DND-41 (cell line): Measurements from ENCODE around the gene CDKN2B-AS1.

ENCODE experiments used
- ATAC-seq: fragments of 200-7000 bp; cut with Tn5 transposase; 3 replicates; pipeline ENCODE4 v1.9.1; 2021; ENCODE audit warnings: low read depth; ENCODE audit not compliant: insufficient read depth
- DNase-seq: peaks from one replicate; pipeline ENCODE4 v3.0.0-alpha.2; 2020
- H2AFZ ChIP-seq: 2 replicates; pipeline ENCODE4 v1.6.0; 2012; ENCODE audit warnings: low read depth, low read length
- H3K27ac ChIP-seq: 2 replicates; pipeline ENCODE4 v1.5.1; 2012; ENCODE audit warnings: low read length, inconsistent platforms
- H3K27me3 ChIP-seq: fragments of 200-600 bp; sonication (generic); 2 replicates; pipeline ENCODE4 v1.6.0; 2012; ENCODE audit warnings: low read length, mild to moderate bottlenecking, inconsistent platforms; ENCODE audit not compliant: insufficient read depth, poor library complexity
- H3K36me3 ChIP-seq: 2 replicates; pipeline ENCODE4 v1.5.1; 2012; ENCODE audit warnings: low read length, inconsistent platforms; ENCODE audit not compliant: insufficient read depth
- H3K4me1 ChIP-seq: 2 replicates; pipeline ENCODE4 v1.5.1; 2012; ENCODE audit warnings: mild to moderate bottlenecking, low read length; ENCODE audit not compliant: insufficient read depth
- H3K4me2 ChIP-seq: 2 replicates; pipeline ENCODE4 v1.6.0; 2012; ENCODE audit warnings: mild to moderate bottlenecking, moderate library complexity, low read length, inconsistent platforms; ENCODE audit not compliant: insufficient read depth
- H3K4me3 ChIP-seq, 2 experiments: fragments of 200-600 bp in 1 of 2; shearing (Covaris generic) in 1 of 2; 2 replicates each; pipeline ENCODE4 v1.5.1; 2012 to 2016; ENCODE audit warnings: inconsistent platforms in 2 of 2, low read length in 2 of 2, mild to moderate bottlenecking in 2 of 2, low read depth in 1 of 2, moderate library complexity in 1 of 2
- H3K79me2 ChIP-seq: 2 replicates; pipeline ENCODE4 v1.6.0; 2012; ENCODE audit warnings: low read length, inconsistent platforms; ENCODE audit not compliant: insufficient read depth
- H3K9ac ChIP-seq: 2 replicates; pipeline ENCODE4 v1.6.0; 2012; ENCODE audit warnings: low read depth, mild to moderate bottlenecking, inconsistent platforms, low read length, moderate library complexity
- H3K9me3 ChIP-seq: 2 replicates; pipeline ENCODE4 v1.5.1; 2012; ENCODE audit warnings: low read length, moderate library complexity, mild to moderate bottlenecking, inconsistent platforms; ENCODE audit not compliant: insufficient read depth, severe bottlenecking
- H4K20me1 ChIP-seq: 2 replicates; pipeline ENCODE4 v1.6.0; 2012; ENCODE audit warnings: low read length; ENCODE audit not compliant: insufficient read depth
- EZH2 ChIP-seq: IDR thresholded peaks from 3 replicates; pipeline ENCODE4 v1.6.1; 2012; ENCODE audit warnings: borderline replicate concordance, low read depth, mild to moderate bottlenecking, moderate library complexity, low read length, inconsistent platforms; ENCODE audit not compliant: severe bottlenecking
- TF ChIP-seq, protein P1 (sequence below): IDR thresholded peaks from 2 replicates; pipeline ENCODE4 v1.5.1; 2012; ENCODE audit warnings: borderline replicate concordance, low read length, moderate library complexity, mild to moderate bottlenecking; ENCODE audit not compliant: poor library complexity, severe bottlenecking; ENCODE audit errors: extremely low read depth

CDKN2B-AS1 gene

DNA sequence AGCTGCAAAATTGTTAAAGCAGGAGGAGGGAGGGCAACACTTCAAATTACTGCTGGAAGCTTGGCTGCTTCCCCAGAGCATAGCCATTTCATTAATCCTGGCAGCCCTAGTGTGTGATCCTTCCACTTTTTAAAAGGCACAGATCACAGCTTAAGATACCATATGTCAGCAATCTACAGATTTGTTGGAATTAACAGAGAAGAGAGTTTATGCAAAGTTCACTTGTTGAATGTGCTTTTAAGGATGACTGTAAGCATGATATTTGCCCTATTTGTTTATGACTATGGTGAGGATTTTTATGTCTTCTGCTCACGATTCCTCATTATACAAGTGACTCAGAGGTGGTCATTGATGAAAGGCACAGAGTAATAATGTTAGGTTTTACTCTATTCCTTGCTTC lies 170.6 kb downstream of the CDKN2B-AS1 start:
- Histone ChIP-seq H3K79me2 (no peaks in the 10 kb centered on the region), H3K4me1 (no peaks in the 10 kb centered on the region), H3K27ac (no peak overlapping the region), H3K4me2 (no peak overlapping the region), H3K27me3 (no peaks in the 10 kb centered on the region), H4K20me1 (no peaks in the 10 kb centered on the region), H3K9ac (no peak overlapping the region), H2AFZ (no peak overlapping the region), H3K36me3 (no peaks in the 10 kb centered on the region), H3K4me3 (no peak overlapping the region), H3K9me3 (no peaks in the 10 kb centered on the region)
- DNase-seq (no peak), ATAC-seq (no peak)
- TF ChIP-seq EZH2: no peak
- TF ChIP-seq, protein P1, sequence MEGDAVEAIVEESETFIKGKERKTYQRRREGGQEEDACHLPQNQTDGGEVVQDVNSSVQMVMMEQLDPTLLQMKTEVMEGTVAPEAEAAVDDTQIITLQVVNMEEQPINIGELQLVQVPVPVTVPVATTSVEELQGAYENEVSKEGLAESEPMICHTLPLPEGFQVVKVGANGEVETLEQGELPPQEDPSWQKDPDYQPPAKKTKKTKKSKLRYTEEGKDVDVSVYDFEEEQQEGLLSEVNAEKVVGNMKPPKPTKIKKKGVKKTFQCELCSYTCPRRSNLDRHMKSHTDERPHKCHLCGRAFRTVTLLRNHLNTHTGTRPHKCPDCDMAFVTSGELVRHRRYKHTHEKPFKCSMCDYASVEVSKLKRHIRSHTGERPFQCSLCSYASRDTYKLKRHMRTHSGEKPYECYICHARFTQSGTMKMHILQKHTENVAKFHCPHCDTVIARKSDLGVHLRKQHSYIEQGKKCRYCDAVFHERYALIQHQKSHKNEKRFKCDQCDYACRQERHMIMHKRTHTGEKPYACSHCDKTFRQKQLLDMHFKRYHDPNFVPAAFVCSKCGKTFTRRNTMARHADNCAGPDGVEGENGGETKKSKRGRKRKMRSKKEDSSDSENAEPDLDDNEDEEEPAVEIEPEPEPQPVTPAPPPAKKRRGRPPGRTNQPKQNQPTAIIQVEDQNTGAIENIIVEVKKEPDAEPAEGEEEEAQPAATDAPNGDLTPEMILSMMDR: no peak

GRCh38 chr9:22169243-22169642 lies 174.7 kb downstream of the CDKN2B-AS1 start:
- no peak for ATAC-seq
- H3K27ac ChIP-seq: no peak overlapping the region
- H3K27me3 ChIP-seq: no peaks in the 10 kb centered on the region
- no peaks in the 10 kb centered on the region for H3K4me1 ChIP-seq
- H3K79me2 ChIP-seq: no peaks in the 10 kb centered on the region
- no peak for DNase-seq
- H3K9me3 ChIP-seq: no peaks in the 10 kb centered on the region
- no peaks in the 10 kb centered on the region for H3K36me3 ChIP-seq
- no peaks in the 10 kb centered on the region for H4K20me1 ChIP-seq
- H2AFZ ChIP-seq: no peak overlapping the region
- H3K9ac ChIP-seq: no peak overlapping the region
- no peak overlapping the region for H3K4me2 ChIP-seq
- TF ChIP-seq, protein P1: no peak
- no peak for TF ChIP-seq EZH2
- H3K4me3 ChIP-seq: no peak overlapping the region

GRCh38 chr9:22169727-22170503 lies 175.3 kb downstream of the CDKN2B-AS1 start:
- ATAC-seq: no peak
- no peak overlapping the region for H3K9ac ChIP-seq
- H3K27ac ChIP-seq: no peak overlapping the region
- no peaks in the 10 kb centered on the region for H3K4me1 ChIP-seq
- no peaks in the 10 kb centered on the region for H3K27me3 ChIP-seq
- DNase-seq: no peak
- no peaks in the 10 kb centered on the region for H3K9me3 ChIP-seq
- no peak overlapping the region for H2AFZ ChIP-seq
- H3K79me2 ChIP-seq: no peaks in the 10 kb centered on the region
- no peak overlapping the region for H3K4me2 ChIP-seq
- no peaks in the 10 kb centered on the region for H4K20me1 ChIP-seq
- TF ChIP-seq EZH2: no peak
- TF ChIP-seq, protein P1: no peak
- no peaks in the 10 kb centered on the region for H3K36me3 ChIP-seq
- no peak overlapping the region for H3K4me3 ChIP-seq
